ENCODE data around the gene CHRM5. TPM values are rescaled to one million over a fixed set of nuclear protein-coding genes. Genes with fewer than 3 reads are reported as not detected.

Gene CHRM5
- total RNA-seq, 2 donors from 2014 or later, result not detected

DNA sequence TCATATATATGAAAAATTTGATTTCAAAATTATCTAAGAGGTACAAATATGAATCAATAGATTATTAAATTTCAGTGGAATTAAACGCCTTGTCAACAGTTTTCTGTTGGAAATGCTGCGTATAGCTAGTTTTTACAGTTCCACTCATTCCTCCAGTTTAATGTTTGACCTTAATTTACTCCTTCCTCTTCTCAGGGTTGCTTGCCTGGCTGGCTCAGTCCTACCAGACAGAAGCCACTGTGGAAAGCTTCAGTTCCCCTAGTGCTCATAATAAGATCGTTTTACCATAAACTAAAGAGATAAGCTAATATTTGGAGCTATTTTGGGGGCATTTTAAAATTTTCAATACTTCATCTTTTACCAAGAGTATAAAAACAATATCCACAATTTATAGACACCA, 110.6 kb downstream of the CHRM5 start:
- Histone ChIP-seq H3K9me3 (ENCODE audit: control insufficient read depth, low read length) (no peaks in the 10 kb centered on the region), H3K36me3 (ENCODE audit: control insufficient read depth, insufficient read depth, low read length) (peaks cover 5% of the 10 kb centered on the region), H3K9ac (ENCODE audit: extremely low read depth, low read length, poor library complexity, severe bottlenecking) (no peak overlapping the region), H3K27me3 (ENCODE audit: control insufficient read depth, insufficient read depth, low read length, poor library complexity, severe bottlenecking) (no peaks in the 10 kb centered on the region), H3K4me3 (ENCODE audit: low read length) (no peak overlapping the region), H3K27ac (ENCODE audit: low read depth, low read length) (no peak overlapping the region), H3K4me1 (ENCODE audit: control insufficient read depth, insufficient read depth, low read length) (no peaks in the 10 kb centered on the region)
- Mint-ChIP-seq H3K4me1 (no peaks in the 10 kb centered on the region), H3K9me3 (no peaks in the 10 kb centered on the region), H3K27me3 (ENCODE audit: insufficient read depth) (no peaks in the 10 kb centered on the region), H3K27ac (no peak overlapping the region), H3K4me3 (no peak overlapping the region), H3K36me3 (ENCODE audit: low read depth) (peaks cover 10% of the 10 kb centered on the region)
- no peak for DNase-seq
- TF ChIP-seq, protein P1, sequence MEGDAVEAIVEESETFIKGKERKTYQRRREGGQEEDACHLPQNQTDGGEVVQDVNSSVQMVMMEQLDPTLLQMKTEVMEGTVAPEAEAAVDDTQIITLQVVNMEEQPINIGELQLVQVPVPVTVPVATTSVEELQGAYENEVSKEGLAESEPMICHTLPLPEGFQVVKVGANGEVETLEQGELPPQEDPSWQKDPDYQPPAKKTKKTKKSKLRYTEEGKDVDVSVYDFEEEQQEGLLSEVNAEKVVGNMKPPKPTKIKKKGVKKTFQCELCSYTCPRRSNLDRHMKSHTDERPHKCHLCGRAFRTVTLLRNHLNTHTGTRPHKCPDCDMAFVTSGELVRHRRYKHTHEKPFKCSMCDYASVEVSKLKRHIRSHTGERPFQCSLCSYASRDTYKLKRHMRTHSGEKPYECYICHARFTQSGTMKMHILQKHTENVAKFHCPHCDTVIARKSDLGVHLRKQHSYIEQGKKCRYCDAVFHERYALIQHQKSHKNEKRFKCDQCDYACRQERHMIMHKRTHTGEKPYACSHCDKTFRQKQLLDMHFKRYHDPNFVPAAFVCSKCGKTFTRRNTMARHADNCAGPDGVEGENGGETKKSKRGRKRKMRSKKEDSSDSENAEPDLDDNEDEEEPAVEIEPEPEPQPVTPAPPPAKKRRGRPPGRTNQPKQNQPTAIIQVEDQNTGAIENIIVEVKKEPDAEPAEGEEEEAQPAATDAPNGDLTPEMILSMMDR (conservative IDR thresholded peaks at IDR 0.05), result no peak
- WGBS, 2 experiments (ENCODE audit: insufficient coverage in 1 of 2, insufficient read length in 1 of 2), result 98 to 100% methylated on average over 2 to 3 of the region's 3 CpGs

DNA sequence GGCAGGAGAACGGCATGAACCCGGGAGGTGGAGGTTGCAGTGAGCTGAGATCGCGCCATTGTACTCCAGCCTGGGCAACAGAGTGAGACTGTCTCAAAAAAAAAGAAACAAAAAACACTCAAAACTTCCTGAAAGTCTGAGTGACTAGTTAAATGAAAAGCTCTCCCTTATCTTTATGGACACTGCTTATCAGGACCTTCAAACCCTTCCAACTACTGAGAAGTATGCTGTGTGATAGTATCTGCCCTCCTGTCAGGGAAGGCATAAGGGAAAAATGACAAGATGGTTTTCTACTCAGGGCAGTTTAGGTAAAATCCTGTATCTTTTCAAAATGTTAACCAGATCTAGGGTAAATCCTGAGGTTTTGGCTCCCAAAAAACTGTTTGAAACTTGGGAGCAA, 111.6 kb downstream of the CHRM5 start:
- peaks cover 11% of the 10 kb centered on the region for H3K36me3 ChIP-seq (ENCODE audit: control insufficient read depth, insufficient read depth, low read length)
- H3K27ac Mint-ChIP-seq, result no peak overlapping the region

DNA sequence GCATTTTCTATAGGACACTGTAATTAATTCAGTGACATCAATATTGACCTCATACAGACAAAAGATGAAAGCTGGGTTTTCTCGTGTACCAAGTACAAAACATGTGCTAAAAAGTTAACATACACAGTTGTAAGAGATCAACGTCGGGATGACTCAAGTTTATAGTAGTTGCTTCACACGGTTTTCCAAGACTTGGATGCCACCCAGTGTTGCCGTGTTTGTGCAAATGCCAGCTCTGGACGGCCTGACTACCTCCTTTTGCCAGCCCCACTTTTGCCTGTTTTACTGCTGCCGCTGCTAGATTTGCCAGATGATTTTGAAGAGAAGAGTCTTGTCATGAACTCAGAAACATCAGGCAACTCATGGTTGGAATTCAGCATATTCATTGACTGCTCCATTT, 115.8 kb downstream of the CHRM5 start:
- H3K27me3 Mint-ChIP-seq (ENCODE audit: insufficient read depth), result no peaks in the 10 kb centered on the region
- H3K36me3 ChIP-seq (ENCODE audit: control insufficient read depth, insufficient read depth, low read length), result peaks cover 38% of the 10 kb centered on the region
- H3K4me1 ChIP-seq (ENCODE audit: control insufficient read depth, insufficient read depth, low read length), result no peaks in the 10 kb centered on the region
- no peaks in the 10 kb centered on the region for H3K9me3 Mint-ChIP-seq
- H3K4me3 Mint-ChIP-seq, result no peak overlapping the region
- no peaks in the 10 kb centered on the region for H3K4me1 Mint-ChIP-seq
- peaks cover 39% of the 10 kb centered on the region for H3K36me3 Mint-ChIP-seq (ENCODE audit: low read depth)
- H3K27me3 ChIP-seq (ENCODE audit: control insufficient read depth, insufficient read depth, low read length, poor library complexity, severe bottlenecking), result no peaks in the 10 kb centered on the region
- no peak overlapping the region for H3K4me3 ChIP-seq (ENCODE audit: low read length)
- H3K27ac ChIP-seq (ENCODE audit: low read depth, low read length), result no peak overlapping the region
- no peak overlapping the region for H3K9ac ChIP-seq (ENCODE audit: extremely low read depth, low read length, poor library complexity, severe bottlenecking)
- no peak for DNase-seq
- TF ChIP-seq, protein P1 (conservative IDR thresholded peaks at IDR 0.05), result no peak
- H3K27ac Mint-ChIP-seq, result no peak overlapping the region
- H3K9me3 ChIP-seq (ENCODE audit: control insufficient read depth, low read length), result no peaks in the 10 kb centered on the region
- 94 to 97% methylated on average over 7 of the region's 7 CpGs for WGBS, 2 experiments (ENCODE audit: insufficient coverage in 1 of 2, insufficient read length in 1 of 2)

More for the DNA sequence above, 111.6 kb downstream of the CHRM5 start:
- Mint-ChIP-seq H3K36me3 (ENCODE audit: low read depth) (peaks cover 14% of the 10 kb centered on the region), H3K9me3 (no peaks in the 10 kb centered on the region), H3K4me3 (no peak overlapping the region), H3K27me3 (ENCODE audit: insufficient read depth) (no peaks in the 10 kb centered on the region), H3K4me1 (no peaks in the 10 kb centered on the region)
- TF ChIP-seq, protein P1 (conservative IDR thresholded peaks at IDR 0.05), result no peak
- no peak overlapping the region for H3K27ac ChIP-seq (ENCODE audit: low read depth, low read length)
- no peaks in the 10 kb centered on the region for H3K4me1 ChIP-seq (ENCODE audit: control insufficient read depth, insufficient read depth, low read length)
- H3K27me3 ChIP-seq (ENCODE audit: control insufficient read depth, insufficient read depth, low read length, poor library complexity, severe bottlenecking), result no peaks in the 10 kb centered on the region
- H3K9me3 ChIP-seq (ENCODE audit: control insufficient read depth, low read length), result no peaks in the 10 kb centered on the region
- no peak overlapping the region for H3K9ac ChIP-seq (ENCODE audit: extremely low read depth, low read length, poor library complexity, severe bottlenecking)
- 93% methylated on average over 4 of the region's 4 CpGs; no CpG with 5 or more reads in 1 of the 2 experiments for WGBS, 2 experiments (ENCODE audit: insufficient coverage in 1 of 2, insufficient read length in 1 of 2)
- no peak overlapping the region for H3K4me3 ChIP-seq (ENCODE audit: low read length)
- no peak for DNase-seq

Data from endodermal cell (in vitro differentiated cells).